H1 (cell line): ENCODE measurements around the gene SCMH1. TPM values are rescaled to one million over a fixed set of nuclear protein-coding genes. Genes with fewer than 3 reads are reported as not detected.

ENCODE experiments used
- CTCF ChIA-PET: fragments of 300-600 bp; sonication (Branson Sonifier 250); formaldehyde crosslinking; loops from one replicate; lab custom pipeline; 2021; ENCODE audit not compliant: partially characterized antibody; lab: Charles Lee
- POLR2A ChIA-PET: fragments of 300-600 bp; sonication (Branson Sonifier 250); formaldehyde crosslinking; loops from one replicate; lab custom pipeline; 2021; ENCODE audit warnings: inconsistent platforms; ENCODE audit not compliant: partially characterized antibody; lab: Charles Lee
- DNase-seq, 2 experiments: peaks; one replicate each; pipeline versions ENCODE4 v3.0.0 to v3.0.0-alpha.2; 2010 to 2022; ENCODE audit warnings: low spot score in 2 of 2, low read depth in 1 of 2, mixed read lengths in 1 of 2
- FAIRE-seq: peaks from 2 replicates; lab custom pipeline; 2011; peaks lifted over from hg19 to GRCh38; lab: Jason Lieb, UNC
- H2AFZ ChIP-seq: 2 replicates; pipeline ENCODE4 v1.8.1; 2012; ENCODE audit warnings: low read length, inconsistent platforms
- H2AK5ac ChIP-seq: 2 replicates; pipeline ENCODE4 v1.6.1; 2013; ENCODE audit warnings: low read depth, low read length
- H2BK120ac ChIP-seq: replicated peaks from 2 replicates; pipeline ENCODE3; 2013; ENCODE audit warnings: low read depth, low read length, inconsistent platforms
- H2BK12ac ChIP-seq: 2 replicates; pipeline ENCODE4 v1.6.1; 2013; ENCODE audit warnings: low read depth, low read length
- H2BK15ac ChIP-seq: 2 replicates; pipeline ENCODE4 v1.6.1; 2013; ENCODE audit warnings: low read length
- H2BK20ac ChIP-seq: 2 replicates; pipeline ENCODE4 v1.6.1; 2013; ENCODE audit warnings: low read length
- H2BK5ac ChIP-seq: 2 replicates; pipeline ENCODE4 v1.6.1; 2013; ENCODE audit warnings: low read depth, low read length
- H3K14ac ChIP-seq: 2 replicates; pipeline ENCODE4 v1.6.1; 2013; ENCODE audit warnings: inconsistent platforms; ENCODE audit not compliant: insufficient read length
- H3K18ac ChIP-seq: 2 replicates; pipeline ENCODE4 v1.6.1; 2013; ENCODE audit warnings: low read length; ENCODE audit errors: extremely low read depth
- H3K23ac ChIP-seq: 2 replicates; pipeline ENCODE4 v1.6.1; 2013; ENCODE audit warnings: inconsistent platforms; ENCODE audit not compliant: insufficient read length
- H3K23me2 ChIP-seq: 2 replicates; pipeline ENCODE4 v1.6.1; 2013; ENCODE audit warnings: low read depth, low read length
- H3K27ac ChIP-seq: 2 replicates; pipeline ENCODE4 v1.6.1; 2011; ENCODE audit warnings: low read depth, low read length, inconsistent platforms
- H3K27me3 ChIP-seq, 4 experiments: replicated peaks in 1 of 4; 1 replicate in 1 of 4; 2 replicates in 3 of 4; pipeline versions ENCODE4 v1.6.1 to v1.8.1; 2011 to 2013; ENCODE audit warnings: low read length in 3 of 4, mild to moderate bottlenecking in 3 of 4, inconsistent platforms in 2 of 4, mixed read lengths in 2 of 4, moderate library complexity in 1 of 4; ENCODE audit not compliant: control insufficient read depth in 3 of 4, insufficient read depth in 3 of 4; ENCODE audit errors: extremely low read depth in 1 of 4
- H3K36me3 ChIP-seq, 4 experiments: 2 replicates each; pipeline versions ENCODE4 v1.6.1 to v1.8.1; 2011 to 2013; ENCODE audit warnings: mild to moderate bottlenecking in 4 of 4, low read length in 3 of 4, moderate library complexity in 2 of 4, control low read depth in 1 of 4, inconsistent platforms in 1 of 4; ENCODE audit not compliant: insufficient read depth in 4 of 4, control insufficient read depth in 2 of 4
- H3K4ac ChIP-seq: replicated peaks from 2 replicates; pipeline ENCODE3; 2013; ENCODE audit warnings: low read length, low read depth, mixed read lengths, inconsistent platforms; ENCODE audit not compliant: insufficient read length
- H3K4me1 ChIP-seq, 4 experiments: replicated peaks in 1 of 4; 1 replicate in 1 of 4; 2 replicates in 3 of 4; pipeline versions ENCODE4 v1.6.1 to v1.8.1; 2011 to 2013; ENCODE audit warnings: low read length in 3 of 4, inconsistent platforms in 2 of 4, mixed read lengths in 1 of 4; ENCODE audit not compliant: insufficient read depth in 4 of 4, control insufficient read depth in 3 of 4
- H3K4me2 ChIP-seq, 2 experiments: 2 replicates each; pipeline versions ENCODE4 v1.6.1 to v1.8.1; 2011 to 2013; ENCODE audit warnings: low read depth in 2 of 2, low read length in 2 of 2, control low read depth in 1 of 2, inconsistent platforms in 1 of 2, mild to moderate bottlenecking in 1 of 2; ENCODE audit not compliant: insufficient read depth in 1 of 2
- H3K4me3 ChIP-seq, 4 experiments: fragments of 200-600, 300-600 bp in 1 of 4; sonication (generic), shearing (Covaris generic), sonication (Bioruptor Twin) in 1 of 4; 2 replicates each; pipeline versions ENCODE4 v1.5.1 to v1.8.1; 2011 to 2016; ENCODE audit warnings: low read length in 4 of 4, low read depth in 3 of 4, control low read depth in 2 of 4, inconsistent platforms in 2 of 4, mild to moderate bottlenecking in 2 of 4, mixed read lengths in 1 of 4, moderate library complexity in 1 of 4; ENCODE audit not compliant: insufficient read depth in 2 of 4; ENCODE audit errors: extremely low read depth in 1 of 4
- H3K56ac ChIP-seq: replicated peaks from 2 replicates; pipeline ENCODE3; 2013; ENCODE audit warnings: low read depth, mild to moderate bottlenecking, mixed read lengths, low read length, inconsistent platforms; ENCODE audit not compliant: insufficient read length
- H3K79me1 ChIP-seq: 2 replicates; pipeline ENCODE4 v1.6.1; 2013; ENCODE audit warnings: low read depth, low read length, control low read depth
- H3K79me2 ChIP-seq, 2 experiments: 2 replicates each; pipeline versions ENCODE4 v1.6.1 to v1.8.1; 2012 to 2013; ENCODE audit warnings: low read length in 2 of 2, mild to moderate bottlenecking in 2 of 2, inconsistent platforms in 1 of 2; ENCODE audit not compliant: insufficient read depth in 2 of 2, control insufficient read depth in 1 of 2
- H3K9ac ChIP-seq, 4 experiments: replicated peaks in 1 of 4; 1 replicate in 1 of 4; 2 replicates in 3 of 4; pipeline versions ENCODE4 v1.6.1 to v1.8.1; 2011 to 2013; ENCODE audit warnings: low read depth in 3 of 4, low read length in 3 of 4, control low read depth in 2 of 4, mild to moderate bottlenecking in 2 of 4, moderate library complexity in 2 of 4, inconsistent platforms in 1 of 4; ENCODE audit errors: extremely low read depth in 1 of 4
- H3K9me3 ChIP-seq, 2 experiments: 2 replicates each; pipeline versions ENCODE4 v1.6.1 to v1.8.1; 2012 to 2013; ENCODE audit warnings: mild to moderate bottlenecking in 2 of 2, moderate library complexity in 2 of 2, control low read depth in 1 of 2, inconsistent platforms in 1 of 2, low read depth in 1 of 2, low read length in 1 of 2, mixed read lengths in 1 of 2; ENCODE audit not compliant: insufficient read depth in 2 of 2
- H4K20me1 ChIP-seq, 2 experiments: replicated peaks in 1 of 2; 2 replicates each; pipeline versions ENCODE3 to v1.8.1; 2011 to 2013; ENCODE audit warnings: inconsistent platforms in 2 of 2, low read length in 2 of 2, mild to moderate bottlenecking in 1 of 2; ENCODE audit not compliant: insufficient read depth in 2 of 2, control insufficient read depth in 1 of 2
- H4K5ac ChIP-seq: 2 replicates; pipeline ENCODE4 v1.6.1; 2013; ENCODE audit warnings: low read length, low read depth, mixed read lengths, inconsistent platforms; ENCODE audit not compliant: insufficient read length
- H4K8ac ChIP-seq: 2 replicates; pipeline ENCODE4 v1.8.0; 2013; ENCODE audit warnings: mild to moderate bottlenecking, moderate library complexity, low read length, inconsistent platforms; ENCODE audit not compliant: insufficient read depth; ENCODE audit errors: extremely low read depth
- H4K91ac ChIP-seq: replicated peaks from 2 replicates; pipeline ENCODE3; 2013; ENCODE audit warnings: low read length, mixed read lengths, inconsistent platforms; ENCODE audit not compliant: insufficient read length
- EGR1 ChIP-seq: IDR thresholded peaks from 2 replicates; pipeline ENCODE4 v1.6.1; 2011; ENCODE audit warnings: low read depth, low read length, borderline replicate concordance
- GTF2F1 ChIP-seq: IDR thresholded peaks from 2 replicates; pipeline ENCODE4 v1.6.1; 2012; ENCODE audit warnings: low read depth, low read length, improper control_type of control experiment, borderline replicate concordance
- TAF1 ChIP-seq: IDR thresholded peaks from 2 replicates; pipeline ENCODE4 v1.6.1; 2011; ENCODE audit warnings: mild to moderate bottlenecking, low read depth, low read length
- WGBS, 2 experiments: shearing (Covaris generic) in 1 of 2; methylation state at CpG; one replicate each; pipeline versions ENCODE4 v1.1.6 to v1.1.7; 2013 to 2015; ENCODE audit warnings: low lambda C conversion rate in 2 of 2, mixed read lengths in 2 of 2, inconsistent platforms in 1 of 2, low coverage in 1 of 2, missing lambda C conversion rate in 1 of 2; ENCODE audit not compliant: insufficient replicate concordance in 2 of 2, insufficient coverage in 1 of 2, insufficient read length in 1 of 2; ENCODE audit errors: extremely low coverage in 1 of 2, missing lambda C conversion rate in 1 of 2; 5-methylcytosine and 5-hydroxymethylcytosine counted together
- polyA plus RNA-seq, 7 experiments: library from polyadenylated mRNA; depleted of rRNA in 3 of 7; stranded (reverse) in 5 of 7; unstranded in 2 of 7; fragments of >200 nt in 5 of 7; fragments of 200-250 nt in 2 of 7; gene quantifications; 1 replicate in 5 of 7; 2 replicates in 1 of 7; 4 replicates in 1 of 7; pipeline versions ENCODE4 v1.2.1 to v1.2.3, GENCODE V29; 2011 to 2013; ENCODE audit warnings: missing spikeins in 2 of 7, mixed read lengths in 2 of 7
- total RNA-seq: library from RNA; stranded (reverse); fragmentation: NEBNext Ultra II Directional; extraction: Animal tissue kit (Norgen Biotek cat#: 25700); gene quantifications from 2 replicates; pipeline ENCODE4 v1.2.1, GENCODE V29; 2021

Gene SCMH1
- total and polyA plus RNA-seq, 2 of the 8 experiments (the other 6 are each of a cell fraction or from before 2014, with no cell fraction given): 16.6 to 30.7 TPM

- no peak overlapping the region for H3K56ac ChIP-seq
- H3K9me3 ChIP-seq: no peaks in the 10 kb centered on the region; a peak in 1 of 4 replicates
- no peak overlapping the region for H2BK15ac ChIP-seq
- no peak overlapping the region for H2BK5ac ChIP-seq
- no peaks in the 10 kb centered on the region; the same call in 1 of the 2 replicates for H3K23me2 ChIP-seq
- no peaks in the 10 kb centered on the region for H3K27me3 ChIP-seq
- H3K4ac ChIP-seq: no peak overlapping the region
- H2AFZ ChIP-seq: no peak overlapping the region
- no peak overlapping the region for H4K5ac ChIP-seq
- H2BK12ac ChIP-seq: no peak overlapping the region
- no peak overlapping the region for H3K27ac ChIP-seq
- no peaks in the 10 kb centered on the region for H3K79me1 ChIP-seq
- no peak overlapping the region; the same call in 1 of the 2 replicates for H4K8ac ChIP-seq
- FAIRE-seq (no peak), DNase-seq (no peak)
- no peaks in the 10 kb centered on the region for H3K79me2 ChIP-seq
- TF ChIP-seq GTF2F1 (no peak), EGR1 (no peak), TAF1 (no peak)
- H3K18ac ChIP-seq: no peak overlapping the region
- no peaks in the 10 kb centered on the region for H3K4me1 ChIP-seq
- no peak overlapping the region for H2BK120ac ChIP-seq
- POLR2A ChIA-PET: no interaction called here
- H2BK20ac ChIP-seq: no peak overlapping the region
- no peak overlapping the region for H3K14ac ChIP-seq
- peaks cover 0 to 1% of the 10 kb centered on the region in 2 experiments for H4K20me1 ChIP-seq
- CTCF ChIA-PET: no interaction called here
- no peak overlapping the region for H3K9ac ChIP-seq
- H4K91ac ChIP-seq: no peak overlapping the region
- H3K4me3 ChIP-seq: no peak overlapping the region
- no peak overlapping the region for H3K4me2 ChIP-seq
- WGBS, 2 experiments: 86% methylated on average over 9 of the region's 9 CpGs; no CpG with 5 or more reads in 1 of the 2 experiments
- H2AK5ac ChIP-seq: no peak overlapping the region
- H3K23ac ChIP-seq: no peak overlapping the region
- H3K36me3 ChIP-seq: no peaks in the 10 kb centered on the region
Measured at GRCh38 chr1:41161846-41162245, 80.3 kb downstream of the SCMH1 start.
